Glutamatergic neuron (in vitro differentiated cells): Measurements from ENCODE around the gene MKI67. TPM values are rescaled to one million over a fixed set of nuclear protein-coding genes. Genes with fewer than 3 reads are reported as not detected.

Experiments used
- DNase-seq: peaks from one replicate; pipeline ENCODE4 v3.0.0; 2022
- H3K27ac Mint-ChIP-seq: one replicate; pipeline ENCODE4 v1.8.0; 2020; ENCODE audit warnings: mild to moderate bottlenecking, mixed read lengths, inconsistent platforms; ENCODE audit not compliant: unreplicated experiment
- H3K27me3 Mint-ChIP-seq: one replicate; pipeline ENCODE4 v1.8.0; 2020; ENCODE audit warnings: mild to moderate bottlenecking, moderate library complexity, mixed read lengths, inconsistent platforms; ENCODE audit not compliant: unreplicated experiment
- H3K36me3 Mint-ChIP-seq: one replicate; pipeline ENCODE4 v1.8.0; 2020; ENCODE audit warnings: mild to moderate bottlenecking, mixed read lengths, inconsistent platforms; ENCODE audit not compliant: unreplicated experiment
- H3K4me1 Mint-ChIP-seq: one replicate; pipeline ENCODE4 v1.8.0; 2020; ENCODE audit warnings: mild to moderate bottlenecking, low read depth, mixed read lengths, inconsistent platforms; ENCODE audit not compliant: unreplicated experiment
- H3K4me3 Mint-ChIP-seq: one replicate; pipeline ENCODE4 v1.8.0; 2020; ENCODE audit warnings: mild to moderate bottlenecking, mixed read lengths, inconsistent platforms; ENCODE audit not compliant: unreplicated experiment
- H3K9me3 Mint-ChIP-seq: one replicate; pipeline ENCODE4 v1.8.0; 2020; ENCODE audit warnings: mild to moderate bottlenecking, moderate library complexity, mixed read lengths, inconsistent platforms; ENCODE audit not compliant: unreplicated experiment
- CTCF ChIP-seq: fragments of 200-600 bp; sonication (generic); IDR thresholded peaks from one replicate; pipeline ENCODE4 v1.5.0; 2021; ENCODE audit not compliant: partially characterized antibody, unreplicated experiment
- total RNA-seq: library from RNA; stranded (reverse); fragmentation: NEBNext Ultra II Directional; extraction: Animal tissue kit (Norgen Biotek cat#: 25700); gene quantifications from one replicate; pipeline ENCODE4 v1.2.1, GENCODE V29; 2021; ENCODE audit not compliant: unreplicated experiment

Gene MKI67
- total RNA-seq, 1 donor from 2014 or later: 14.7 TPM

GRCh38 chr10:128059982-128060293, 66.3 kb downstream of the MKI67 start:
- no peaks in the 10 kb centered on the region for H3K9me3 Mint-ChIP-seq
- H3K4me1 Mint-ChIP-seq: peaks cover 15% of the 10 kb centered on the region
- peaks cover 11% of the 10 kb centered on the region for H3K27me3 Mint-ChIP-seq
- no peaks in the 10 kb centered on the region for H3K36me3 Mint-ChIP-seq
- H3K4me3 Mint-ChIP-seq: no peak overlapping the region
- no peak for TF ChIP-seq CTCF
- no peak overlapping the region for H3K27ac Mint-ChIP-seq
- no peak for DNase-seq

GRCh38 chr10:128059266-128059981, 66.8 kb downstream of the MKI67 start:
- no peak for DNase-seq
- Mint-ChIP-seq H3K36me3 (no peaks in the 10 kb centered on the region), H3K27me3 (peaks cover 11% of the 10 kb centered on the region), H3K4me3 (no peak overlapping the region), H3K4me1 (peaks cover 15% of the 10 kb centered on the region), H3K27ac (no peak overlapping the region), H3K9me3 (no peaks in the 10 kb centered on the region)
- TF ChIP-seq CTCF: no peak

GRCh38 chr10:128058750-128059134, 67.5 kb downstream of the MKI67 start:
- Mint-ChIP-seq H3K27me3 (peaks cover 11% of the 10 kb centered on the region), H3K4me3 (no peak overlapping the region), H3K4me1 (peaks cover 15% of the 10 kb centered on the region), H3K36me3 (no peaks in the 10 kb centered on the region), H3K9me3 (no peaks in the 10 kb centered on the region), H3K27ac (no peak overlapping the region)
- no peak for TF ChIP-seq CTCF
- DNase-seq: peak; percentile 47

- no peak overlapping the region for H3K27ac Mint-ChIP-seq
- peaks cover 11% of the 10 kb centered on the region for H3K27me3 Mint-ChIP-seq
- DNase-seq: no peak
- H3K4me3 Mint-ChIP-seq: no peak overlapping the region
- peaks cover 10% of the 10 kb centered on the region for H3K4me1 Mint-ChIP-seq
- no peak for TF ChIP-seq CTCF
- no peaks in the 10 kb centered on the region for H3K9me3 Mint-ChIP-seq
- H3K36me3 Mint-ChIP-seq: no peaks in the 10 kb centered on the region
Observed at GRCh38 chr10:128058106-128058749, 68.0 kb downstream of the MKI67 start.

GRCh38 chr10:128056303-128057050, 69.7 kb downstream of the MKI67 start:
- Mint-ChIP-seq H3K27ac (no peak overlapping the region), H3K4me1 (no peaks in the 10 kb centered on the region), H3K4me3 (no peak overlapping the region), H3K27me3 (peaks cover 10% of the 10 kb centered on the region), H3K36me3 (no peaks in the 10 kb centered on the region), H3K9me3 (no peaks in the 10 kb centered on the region)
- no peak for TF ChIP-seq CTCF
- no peak for DNase-seq
